ENCODE results near the gene MVB12B.

The MVB12B gene

DNA sequence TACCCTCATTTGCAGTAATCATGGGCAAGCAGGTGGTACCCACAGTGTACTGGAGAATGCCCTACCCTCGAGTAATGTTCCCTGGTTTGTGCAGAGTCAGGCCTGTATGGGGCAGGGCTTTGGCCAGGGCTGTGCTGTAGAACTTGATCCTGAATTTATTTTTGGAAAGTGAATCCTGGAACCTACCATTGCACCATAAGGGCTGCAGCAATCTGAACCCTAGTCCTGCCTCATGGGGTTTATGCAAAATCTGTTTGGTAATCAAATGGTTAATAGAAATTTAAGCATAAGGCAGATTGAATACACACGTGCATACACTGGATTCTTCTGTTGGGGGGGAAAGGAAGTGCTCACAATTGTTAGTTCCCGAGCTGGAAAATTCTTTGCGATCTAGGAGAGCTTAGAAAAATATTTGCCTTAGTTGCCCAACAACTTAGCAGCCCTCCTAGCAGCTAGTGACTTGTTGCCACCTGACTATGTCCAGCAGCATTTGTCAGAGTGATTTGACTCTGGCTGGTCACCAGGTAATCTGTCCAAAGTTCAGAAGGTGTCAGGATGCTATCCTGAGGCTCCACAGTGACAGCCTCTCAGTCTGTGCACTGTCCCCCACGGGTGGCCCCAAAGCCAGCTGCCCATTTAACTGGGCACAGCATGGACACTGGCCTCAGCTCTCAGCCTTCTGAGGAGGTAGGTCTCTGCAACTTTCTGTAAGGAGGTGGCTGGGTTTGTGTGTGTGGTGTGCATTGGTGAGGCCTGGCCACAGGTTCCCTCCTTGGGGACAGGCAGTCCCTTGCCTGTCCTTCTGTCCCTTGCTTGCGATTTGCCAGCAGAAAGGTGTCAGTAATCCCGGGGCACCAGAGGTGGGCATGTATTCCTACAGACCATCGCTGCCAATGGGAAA, 8.3 kb downstream of the MVB12B start:
- no peaks in the 10 kb centered on the region for H3K9me3 ChIP-seq (ENCODE audit: insufficient read depth, low read length)
- DNase-seq (ENCODE audit: low read depth, low spot score), result no peak
- no peaks in the 10 kb centered on the region for H3K27me3 ChIP-seq (ENCODE audit: insufficient read depth, insufficient read length)
- H3K4me3 ChIP-seq (ENCODE audit: insufficient read length, low read depth), result no peak overlapping the region
- TF ChIP-seq ZNF274 (IDR thresholded peaks at IDR 0.05; ENCODE audit: low read depth, low read length), result no peak
- no peak for TF ChIP-seq SUZ12 (IDR thresholded peaks at IDR 0.05; ENCODE audit: extremely low read depth, insufficient read depth, insufficient read length)
- TF ChIP-seq YY1 (IDR thresholded peaks at IDR 0.05; ENCODE audit: insufficient read depth, insufficient read length), result no peak
- no peaks in the 10 kb centered on the region for H3K36me3 ChIP-seq (ENCODE audit: insufficient read depth, insufficient read length, low read length)
- no peak overlapping the region for H3K9ac ChIP-seq (ENCODE audit: insufficient read length, low read depth)
- peaks cover 6% of the 10 kb centered on the region for H3K4me1 ChIP-seq (ENCODE audit: insufficient read depth, insufficient read length)

DNA sequence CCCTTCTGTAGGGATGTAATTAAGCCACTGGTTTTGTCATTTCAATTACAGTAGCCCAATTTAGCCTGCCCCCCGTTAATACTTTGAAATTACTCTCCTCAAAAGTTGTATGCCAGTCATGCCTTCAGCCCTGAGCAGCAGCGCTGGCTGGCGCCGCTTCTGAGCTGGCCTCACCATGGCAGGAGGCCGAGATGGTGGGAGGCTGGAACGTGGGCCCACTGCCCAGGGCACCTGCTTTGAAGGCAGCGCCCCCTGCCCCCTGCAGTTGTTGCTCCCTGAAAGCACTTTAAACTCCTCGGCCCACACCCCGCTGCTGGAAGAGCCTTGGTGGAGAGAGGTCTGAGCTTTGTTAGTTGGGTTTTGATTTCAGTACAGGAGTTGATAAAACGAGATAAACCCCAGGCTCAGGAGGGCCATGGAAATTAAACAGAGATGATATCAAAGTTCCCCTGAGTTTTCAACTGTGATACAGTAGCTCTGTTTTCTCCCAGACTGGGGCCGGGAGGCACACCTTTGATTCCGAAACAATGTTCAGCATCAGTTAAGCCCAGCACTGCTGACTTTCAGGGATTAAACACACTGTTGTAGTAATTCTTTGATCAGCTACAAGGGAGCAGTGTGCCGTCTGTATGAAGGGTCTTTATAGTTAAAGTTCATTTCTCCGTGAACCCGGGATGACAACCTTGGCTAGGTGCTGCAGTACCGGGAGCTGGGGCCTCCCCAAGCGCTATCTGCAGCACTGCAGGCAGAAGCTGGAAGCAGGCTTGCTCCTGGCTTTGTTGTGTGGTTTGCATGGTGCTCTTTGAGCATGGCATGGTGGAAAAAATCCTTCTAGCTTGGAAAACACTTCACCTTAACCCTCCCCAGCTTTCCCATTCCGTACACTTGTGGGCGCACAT, 9.5 kb downstream of the MVB12B start:
- peaks cover 6% of the 10 kb centered on the region for H3K36me3 ChIP-seq (ENCODE audit: insufficient read depth, insufficient read length, low read length)
- no peaks in the 10 kb centered on the region for H3K27me3 ChIP-seq (ENCODE audit: insufficient read depth, insufficient read length)
- peaks cover 6% of the 10 kb centered on the region for H3K4me1 ChIP-seq (ENCODE audit: insufficient read depth, insufficient read length)
- no peak for DNase-seq (ENCODE audit: low read depth, low spot score)
- TF ChIP-seq ZNF274 (IDR thresholded peaks at IDR 0.05; ENCODE audit: low read depth, low read length) (no peak), SUZ12 (IDR thresholded peaks at IDR 0.05; ENCODE audit: extremely low read depth, insufficient read depth, insufficient read length) (no peak), YY1 (IDR thresholded peaks at IDR 0.05; ENCODE audit: insufficient read depth, insufficient read length) (no peak)
- H3K4me3 ChIP-seq (ENCODE audit: insufficient read length, low read depth), result no peak overlapping the region
- H3K9me3 ChIP-seq (ENCODE audit: insufficient read depth, low read length), result no peaks in the 10 kb centered on the region
- no peak overlapping the region for H3K9ac ChIP-seq (ENCODE audit: insufficient read length, low read depth)

DNA sequence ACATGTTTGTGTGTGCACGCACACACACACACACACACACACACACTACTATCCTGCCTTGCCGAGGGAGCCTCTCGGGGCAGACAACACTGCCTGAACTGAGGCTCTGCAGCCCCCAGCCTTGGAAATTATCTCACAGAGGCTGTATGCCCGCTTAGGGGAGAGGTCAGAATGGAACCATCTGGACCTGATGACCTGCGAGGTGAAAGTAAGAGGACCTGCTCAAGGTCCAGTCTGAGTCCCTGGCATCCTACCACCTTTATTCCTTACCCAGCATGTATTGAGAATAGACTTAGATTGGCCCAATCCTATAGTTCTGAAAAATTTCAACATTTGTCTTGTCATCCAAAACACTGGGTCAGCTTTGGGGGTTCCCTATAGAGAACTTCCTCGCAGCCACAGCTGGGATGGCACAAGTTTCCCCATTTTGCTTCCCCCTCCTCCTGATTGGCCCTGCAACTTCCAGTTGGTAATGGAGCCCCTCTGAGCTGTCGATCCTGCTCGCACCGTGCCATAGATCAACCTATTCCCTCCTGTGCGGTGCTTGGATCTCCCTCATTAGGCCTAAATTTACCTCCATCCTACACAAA, 10.2 kb downstream of the MVB12B start:
- Histone ChIP-seq H3K9me3 (ENCODE audit: insufficient read depth, low read length) (no peaks in the 10 kb centered on the region), H3K4me1 (ENCODE audit: insufficient read depth, insufficient read length) (peaks cover 6% of the 10 kb centered on the region), H3K9ac (ENCODE audit: insufficient read length, low read depth) (no peak overlapping the region), H3K27me3 (ENCODE audit: insufficient read depth, insufficient read length) (no peaks in the 10 kb centered on the region), H3K4me3 (ENCODE audit: insufficient read length, low read depth) (no peak overlapping the region), H3K36me3 (ENCODE audit: insufficient read depth, insufficient read length, low read length) (peaks cover 6% of the 10 kb centered on the region)
- DNase-seq (ENCODE audit: low read depth, low spot score), result no peak
- TF ChIP-seq SUZ12 (IDR thresholded peaks at IDR 0.05; ENCODE audit: extremely low read depth, insufficient read depth, insufficient read length) (no peak), YY1 (IDR thresholded peaks at IDR 0.05; ENCODE audit: insufficient read depth, insufficient read length) (no peak), ZNF274 (IDR thresholded peaks at IDR 0.05; ENCODE audit: low read depth, low read length) (no peak)

DNA sequence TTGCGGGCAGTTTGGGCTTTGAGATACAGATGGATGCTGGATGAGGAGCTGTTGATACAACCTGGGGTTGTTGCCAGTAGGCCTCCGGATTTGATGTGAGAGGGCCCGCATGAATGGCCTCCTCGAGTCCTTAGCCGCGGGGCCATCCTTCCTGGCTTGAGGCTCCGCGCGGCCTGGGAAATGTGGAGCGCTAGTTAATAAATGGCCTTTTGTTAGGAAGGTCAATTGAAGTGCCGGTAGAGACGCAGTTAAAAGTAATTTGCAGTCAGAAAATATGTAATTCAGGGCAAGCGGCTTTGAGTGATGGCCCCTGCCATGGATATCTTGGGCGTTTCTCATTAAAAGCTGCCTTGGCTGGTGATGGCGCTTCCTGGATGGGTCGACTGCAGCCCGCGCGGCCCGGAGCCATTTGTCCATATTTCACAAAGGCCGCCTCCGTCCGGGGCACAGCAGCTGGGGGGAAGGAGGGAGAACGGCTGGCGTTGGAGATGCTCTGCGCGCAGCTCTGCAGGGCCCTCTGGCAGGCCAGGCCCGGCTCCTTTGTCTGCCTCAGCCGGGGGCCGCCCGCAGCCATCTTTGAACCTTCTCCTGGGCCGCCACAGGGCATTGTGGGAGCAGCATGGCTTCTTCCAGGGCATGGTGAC, 11.2 kb downstream of the MVB12B start:
- no peak for DNase-seq (ENCODE audit: low read depth, low spot score)
- TF ChIP-seq YY1 (IDR thresholded peaks at IDR 0.05; ENCODE audit: insufficient read depth, insufficient read length), result no peak
- TF ChIP-seq ZNF274 (IDR thresholded peaks at IDR 0.05; ENCODE audit: low read depth, low read length), result no peak
- TF ChIP-seq SUZ12 (IDR thresholded peaks at IDR 0.05; ENCODE audit: extremely low read depth, insufficient read depth, insufficient read length), result no peak
- Histone ChIP-seq H3K9ac (ENCODE audit: insufficient read length, low read depth) (no peak overlapping the region), H3K4me1 (ENCODE audit: insufficient read depth, insufficient read length) (peaks cover 9% of the 10 kb centered on the region), H3K27me3 (ENCODE audit: insufficient read depth, insufficient read length) (no peaks in the 10 kb centered on the region), H3K36me3 (ENCODE audit: insufficient read depth, insufficient read length, low read length) (peaks cover 10% of the 10 kb centered on the region), H3K4me3 (ENCODE audit: insufficient read length, low read depth) (no peak overlapping the region), H3K9me3 (ENCODE audit: insufficient read depth, low read length) (no peaks in the 10 kb centered on the region)

DNA sequence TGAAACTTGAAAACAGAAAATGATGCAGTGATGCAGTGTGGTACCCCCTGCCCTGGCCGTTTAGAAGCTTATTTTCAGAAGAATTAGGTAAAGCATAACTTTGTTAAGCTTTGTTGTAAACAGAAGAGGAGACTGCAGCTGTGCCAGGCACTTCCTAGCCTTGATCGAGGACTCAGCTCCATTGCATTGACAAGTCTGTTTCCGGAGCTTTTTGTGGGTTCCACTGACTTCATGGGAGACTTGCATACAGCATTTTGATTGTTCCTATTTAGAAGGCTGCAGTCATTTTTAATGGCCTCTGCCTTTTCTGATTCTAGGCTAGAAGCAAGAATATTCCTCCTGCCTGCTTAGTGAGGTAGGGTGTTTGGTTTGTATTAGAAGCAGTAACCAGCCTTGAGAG, 12.3 kb downstream of the MVB12B start:
- H3K9me3 ChIP-seq (ENCODE audit: insufficient read depth, low read length), result no peaks in the 10 kb centered on the region
- TF ChIP-seq SUZ12 (IDR thresholded peaks at IDR 0.05; ENCODE audit: extremely low read depth, insufficient read depth, insufficient read length), result no peak
- no peak overlapping the region for H3K4me3 ChIP-seq (ENCODE audit: insufficient read length, low read depth)
- H3K27me3 ChIP-seq (ENCODE audit: insufficient read depth, insufficient read length), result no peaks in the 10 kb centered on the region
- H3K36me3 ChIP-seq (ENCODE audit: insufficient read depth, insufficient read length, low read length), result peaks cover 10% of the 10 kb centered on the region
- H3K4me1 ChIP-seq (ENCODE audit: insufficient read depth, insufficient read length), result peaks cover 9% of the 10 kb centered on the region
- no peak for DNase-seq (ENCODE audit: low read depth, low spot score)
- no peak overlapping the region for H3K9ac ChIP-seq (ENCODE audit: insufficient read length, low read depth)

DNA sequence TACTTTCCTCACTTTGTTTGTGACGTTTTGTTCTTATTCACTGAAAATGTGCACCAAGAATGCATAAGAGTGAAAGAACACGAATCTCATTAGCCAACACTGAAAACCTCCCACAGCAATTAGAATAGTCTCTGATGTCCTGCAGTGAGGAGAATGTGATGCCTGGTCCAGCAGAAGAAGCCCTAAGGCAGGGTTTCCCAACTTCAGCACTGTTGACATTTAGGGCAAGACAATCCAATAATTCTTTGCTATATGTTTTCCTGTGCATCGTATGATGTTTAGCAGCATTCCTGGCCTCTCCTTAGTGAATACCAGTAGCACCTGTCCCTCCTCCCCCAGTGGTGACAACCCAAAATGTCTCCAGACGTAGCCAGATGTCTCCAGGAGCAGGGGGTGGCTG, 14.8 kb downstream of the MVB12B start:
- Histone ChIP-seq H3K4me1 (ENCODE audit: insufficient read depth, insufficient read length) (peaks cover 9% of the 10 kb centered on the region), H3K9ac (ENCODE audit: insufficient read length, low read depth) (no peak overlapping the region), H3K27me3 (ENCODE audit: insufficient read depth, insufficient read length) (no peaks in the 10 kb centered on the region), H3K9me3 (ENCODE audit: insufficient read depth, low read length) (no peaks in the 10 kb centered on the region), H3K4me3 (ENCODE audit: insufficient read length, low read depth) (no peak overlapping the region), H3K36me3 (ENCODE audit: insufficient read depth, insufficient read length, low read length) (peaks cover 25% of the 10 kb centered on the region)
- DNase-seq (ENCODE audit: low read depth, low spot score), result no peak
- TF ChIP-seq YY1 (IDR thresholded peaks at IDR 0.05; ENCODE audit: insufficient read depth, insufficient read length) (no peak), SUZ12 (IDR thresholded peaks at IDR 0.05; ENCODE audit: extremely low read depth, insufficient read depth, insufficient read length) (no peak), ZNF274 (IDR thresholded peaks at IDR 0.05; ENCODE audit: low read depth, low read length) (no peak)
